Tibial nerve (tissue), 4 donors: ENCODE measurements around the gene PZP.

ENCODE experiments used
- EP300 ChIP-seq, 2 donors: sonication (generic); formaldehyde crosslinking; IDR thresholded peaks; one replicate each; pipeline ENCODE4 v1.6.1; 2017; ENCODE audit warnings: antibody characterized with exemption in 2 of 2, mild to moderate bottlenecking in 1 of 2
- POLR2A ChIP-seq, 2 donors: fragments of 450-650 bp; IDR thresholded peaks; one replicate each; pipeline ENCODE4 v1.6.1; 2017; ENCODE audit warnings: antibody characterized with exemption in 2 of 2, mild to moderate bottlenecking in 2 of 2, moderate library complexity in 2 of 2
- TF ChIP-seq, protein P1 (sequence below), 5 experiments: fragments of 200-600 bp in 3 of 5; fragments of 450-650 bp in 2 of 5; sonication (generic) in 3 of 5; IDR thresholded peaks; one replicate each; pipeline ENCODE4 v1.5.1; 2016 to 2019; ENCODE audit warnings: antibody characterized with exemption in 5 of 5, mild to moderate bottlenecking in 3 of 5, moderate library complexity in 2 of 5

DNA sequence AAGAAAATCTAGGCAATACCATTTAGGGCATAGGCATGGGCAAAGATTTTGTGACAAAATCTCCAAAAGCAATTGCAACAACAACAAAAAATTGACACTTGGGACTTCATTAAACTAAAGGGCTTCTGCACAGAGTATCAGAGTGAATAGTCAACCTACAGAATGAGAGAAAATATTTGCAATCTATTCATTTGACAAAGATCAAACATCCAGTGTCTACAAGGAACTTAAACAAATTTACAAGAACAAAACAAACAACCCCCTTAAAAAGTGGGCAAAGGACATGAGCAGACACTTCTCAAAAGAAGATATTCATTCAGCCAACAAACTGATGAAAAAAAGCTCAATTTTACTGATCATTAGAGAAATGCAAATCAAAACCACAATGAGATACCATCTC lies 44.1 kb upstream of the PZP start:
- TF ChIP-seq, protein P1, sequence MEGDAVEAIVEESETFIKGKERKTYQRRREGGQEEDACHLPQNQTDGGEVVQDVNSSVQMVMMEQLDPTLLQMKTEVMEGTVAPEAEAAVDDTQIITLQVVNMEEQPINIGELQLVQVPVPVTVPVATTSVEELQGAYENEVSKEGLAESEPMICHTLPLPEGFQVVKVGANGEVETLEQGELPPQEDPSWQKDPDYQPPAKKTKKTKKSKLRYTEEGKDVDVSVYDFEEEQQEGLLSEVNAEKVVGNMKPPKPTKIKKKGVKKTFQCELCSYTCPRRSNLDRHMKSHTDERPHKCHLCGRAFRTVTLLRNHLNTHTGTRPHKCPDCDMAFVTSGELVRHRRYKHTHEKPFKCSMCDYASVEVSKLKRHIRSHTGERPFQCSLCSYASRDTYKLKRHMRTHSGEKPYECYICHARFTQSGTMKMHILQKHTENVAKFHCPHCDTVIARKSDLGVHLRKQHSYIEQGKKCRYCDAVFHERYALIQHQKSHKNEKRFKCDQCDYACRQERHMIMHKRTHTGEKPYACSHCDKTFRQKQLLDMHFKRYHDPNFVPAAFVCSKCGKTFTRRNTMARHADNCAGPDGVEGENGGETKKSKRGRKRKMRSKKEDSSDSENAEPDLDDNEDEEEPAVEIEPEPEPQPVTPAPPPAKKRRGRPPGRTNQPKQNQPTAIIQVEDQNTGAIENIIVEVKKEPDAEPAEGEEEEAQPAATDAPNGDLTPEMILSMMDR (IDR thresholded peaks at IDR 0.05) = no peak
- TF ChIP-seq POLR2A (IDR thresholded peaks at IDR 0.05) (no peak), EP300 (IDR thresholded peaks at IDR 0.05) (no peak)
